HG02571 (cell line): ENCODE results near the gene SYVN1.

ENCODE experiments used
- ATAC-seq: cut with Tn5 transposase; IDR thresholded peaks from one replicate; pipeline ENCODE4 v1.9.1; 2021; ENCODE audit warnings: mild to moderate bottlenecking, moderate library complexity; ENCODE audit not compliant: unreplicated experiment

SYVN1 gene

DNA sequence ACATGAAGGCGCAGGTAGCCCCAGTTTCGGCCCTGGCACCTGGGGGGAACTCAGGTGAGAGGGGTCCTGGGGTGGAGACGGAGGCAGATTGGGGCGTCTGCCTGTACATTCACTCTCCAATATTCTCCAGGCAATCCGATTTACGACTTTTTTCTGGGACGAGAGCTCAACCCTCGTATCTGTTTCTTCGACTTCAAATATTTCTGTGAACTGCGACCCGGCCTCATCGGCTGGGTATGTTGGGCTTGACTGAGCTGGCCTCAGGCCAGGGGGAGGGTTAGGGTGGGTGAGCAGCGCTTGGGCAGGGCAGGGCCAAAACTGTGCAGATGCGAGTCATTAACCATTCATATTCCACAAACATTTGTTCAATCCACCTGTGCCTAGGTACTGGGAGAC lies 21.0 kb downstream of the SYVN1 start:
- ATAC-seq, result no peak

DNA sequence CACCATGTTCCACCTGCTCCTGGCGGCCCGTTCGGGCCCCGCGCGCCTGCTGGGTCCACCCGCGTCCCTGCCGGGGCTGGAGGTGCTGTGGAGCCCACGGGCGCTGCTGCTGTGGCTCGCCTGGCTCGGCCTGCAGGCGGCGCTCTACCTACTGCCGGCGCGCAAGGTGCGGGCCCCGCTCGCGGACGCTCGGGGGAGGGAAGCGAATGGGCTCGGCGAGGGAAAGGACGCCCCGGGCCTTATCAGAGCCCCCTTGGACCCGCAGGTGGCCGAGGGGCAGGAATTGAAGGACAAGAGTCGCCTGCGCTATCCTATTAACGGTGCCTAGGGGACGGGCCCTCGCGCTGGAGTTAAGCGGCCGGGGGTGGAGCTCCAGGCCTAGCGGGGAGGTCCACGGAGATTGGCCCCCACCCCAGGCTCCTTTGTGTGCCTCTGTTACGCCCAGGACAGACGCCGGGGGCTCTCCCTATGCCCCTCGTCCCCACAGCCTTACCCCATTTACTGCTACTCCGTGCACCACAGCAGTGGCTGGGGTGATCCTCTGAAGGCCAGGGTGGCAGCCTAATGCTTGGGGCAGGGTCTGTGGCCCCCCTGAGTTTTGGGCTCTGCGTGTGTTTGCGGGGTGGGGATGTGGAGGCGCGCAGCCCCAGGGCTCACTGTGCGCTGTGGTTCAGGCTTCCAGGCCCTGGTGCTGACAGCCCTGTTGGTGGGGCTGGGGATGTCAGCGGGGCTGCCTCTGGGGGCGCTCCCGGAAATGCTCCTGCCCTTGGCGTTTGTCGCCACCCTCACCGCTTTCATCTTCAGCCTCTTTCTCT lies 21.6 kb downstream of the SYVN1 start:
- ATAC-seq, result peak; percentile 32

DNA sequence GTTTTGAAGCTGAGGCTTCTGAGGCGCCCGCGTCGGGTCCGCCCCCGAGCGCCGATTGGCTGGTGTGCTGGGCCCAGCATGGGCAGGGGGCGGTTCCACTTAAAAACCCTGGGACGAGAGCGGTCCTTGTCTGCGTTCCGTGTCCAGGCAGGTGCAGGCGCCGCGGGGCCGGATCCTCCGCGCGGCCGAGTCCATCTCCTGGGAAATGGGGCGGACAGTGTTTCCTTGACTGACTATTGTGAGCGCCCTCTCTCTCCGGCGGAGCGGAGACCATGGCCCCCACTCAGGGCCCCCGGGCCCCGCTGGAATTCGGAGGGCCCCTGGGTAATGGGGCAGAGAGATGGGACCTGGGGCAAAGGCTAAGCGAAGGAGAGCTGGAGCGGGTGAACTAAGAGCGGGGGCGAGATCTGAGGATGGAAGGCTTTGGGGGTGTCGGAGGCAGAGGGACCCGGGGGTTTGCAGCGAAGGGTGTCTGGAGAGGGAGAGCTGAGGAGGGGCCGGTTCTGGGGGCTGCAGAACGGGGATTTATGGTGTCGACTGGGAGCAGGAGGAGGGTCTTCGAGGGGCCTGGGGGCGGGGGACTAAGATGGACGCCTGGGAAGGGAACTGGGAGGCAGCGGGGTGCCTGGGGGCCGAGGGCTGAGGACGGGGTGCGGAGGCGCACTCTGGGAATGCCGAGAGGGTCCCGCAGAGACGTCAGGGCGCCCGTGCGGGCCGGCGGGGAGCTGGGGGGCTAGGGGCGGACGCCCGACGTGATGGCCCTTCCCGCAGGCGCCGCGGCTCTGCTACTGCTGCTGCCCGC lies 22.4 kb downstream of the SYVN1 start, which contains the start of gene TM7SF2:
TSS of gene TM7SF2 (plus strand) at position 129 of the 802 bp plus-strand sequence. CDS start at position 273, 144 bp downstream.
- peak; percentile 53 for ATAC-seq

DNA sequence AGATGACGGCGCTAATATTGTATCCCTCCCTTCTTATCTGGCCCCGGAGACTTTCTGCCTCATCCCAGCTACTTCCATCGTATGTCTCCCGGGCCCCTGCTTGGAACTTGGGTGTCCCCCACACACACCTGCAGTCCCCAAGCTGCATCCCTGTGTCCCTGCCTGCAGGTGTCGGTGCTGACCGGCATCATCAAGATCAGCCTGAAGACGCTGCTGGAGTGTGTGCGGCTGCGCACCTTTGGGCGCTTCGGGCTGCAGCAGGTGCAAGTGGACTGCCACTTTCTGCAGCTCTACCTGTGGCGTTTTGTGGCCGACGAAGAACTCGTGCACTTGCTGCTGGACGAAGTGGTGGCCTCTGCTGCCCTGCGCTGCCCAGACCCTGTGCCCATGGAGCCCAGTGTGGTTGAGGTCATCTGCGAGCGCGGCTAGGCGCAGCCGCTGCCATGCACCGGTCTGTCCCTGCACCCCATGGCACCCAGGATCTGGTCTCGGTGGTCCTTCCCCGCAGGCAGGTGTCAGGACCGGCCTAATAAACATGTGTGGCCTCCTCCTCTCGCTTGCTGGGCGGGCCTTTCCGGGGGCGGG lies 23.1 kb downstream of the SYVN1 start:
- ATAC-seq, result no peak

DNA sequence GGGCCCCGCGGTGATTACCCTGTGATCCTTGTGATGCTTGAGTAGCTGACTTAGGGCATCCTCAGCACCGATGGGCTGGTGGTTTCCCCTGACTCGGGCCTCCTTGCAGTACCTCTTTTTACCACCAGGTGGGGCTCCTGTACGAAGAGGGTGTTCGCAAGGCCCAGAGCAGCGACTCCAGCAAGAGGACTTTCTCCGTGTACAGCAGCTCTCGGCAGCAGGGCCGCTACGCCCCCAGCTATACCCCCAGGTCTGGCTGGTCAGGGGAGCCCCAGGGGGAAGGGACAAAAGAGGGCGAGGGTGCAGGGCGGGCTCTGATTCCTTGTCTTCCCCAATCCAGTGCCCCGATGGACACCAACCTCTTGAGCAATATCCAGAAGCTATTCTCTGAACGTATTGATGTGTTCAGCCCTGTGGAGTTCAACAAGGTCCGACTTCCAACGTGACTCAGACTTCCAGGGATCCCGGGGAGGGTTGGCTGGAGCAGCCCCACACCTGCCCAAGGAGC lies 23.9 kb downstream of the SYVN1 start:
- no peak for ATAC-seq

DNA sequence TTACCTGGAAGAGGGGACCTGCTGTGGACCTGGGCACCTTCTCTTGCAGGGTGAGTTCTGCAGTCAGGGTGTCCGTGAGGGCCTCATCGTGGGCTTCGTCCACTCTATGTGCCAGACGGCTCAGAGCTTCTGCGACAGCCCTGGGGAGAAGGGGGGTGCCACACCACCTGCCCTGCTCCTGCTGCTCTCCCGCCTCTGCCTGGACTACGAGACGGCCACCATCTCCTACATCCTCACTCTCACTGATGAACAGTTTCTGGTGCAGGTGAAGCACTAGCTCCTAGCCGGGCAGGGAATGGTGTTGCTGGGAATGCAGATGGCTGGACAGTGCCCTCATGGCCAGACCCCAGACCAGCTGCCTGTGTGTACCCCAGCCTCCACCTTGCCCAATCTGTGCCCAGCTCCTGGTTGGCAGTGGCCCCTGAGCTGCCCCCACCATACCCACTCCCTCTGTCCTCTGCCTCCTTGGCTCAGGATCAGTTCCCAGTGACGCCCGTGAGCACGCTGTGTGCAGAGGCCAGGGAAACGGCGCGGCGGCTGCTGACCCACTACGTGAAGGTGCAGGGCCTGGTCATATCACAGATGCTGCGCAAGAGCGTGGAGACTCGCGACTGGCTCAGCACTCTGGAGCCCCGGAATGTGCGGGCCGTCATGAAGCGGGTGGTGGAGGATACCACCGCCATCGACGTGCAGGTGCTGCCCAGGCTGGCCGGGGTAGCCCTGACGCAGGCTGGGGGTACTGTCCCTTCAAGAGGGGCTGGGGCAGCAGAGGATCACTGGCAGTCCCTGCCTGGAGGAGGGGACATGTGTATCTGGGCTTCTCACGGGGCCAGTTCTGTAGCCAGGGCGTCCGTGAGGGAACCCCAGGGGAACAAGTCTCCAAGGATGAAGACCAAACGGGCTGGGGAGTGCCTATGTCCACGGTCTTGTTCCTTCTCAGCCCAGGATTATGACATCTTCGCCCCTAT lies 24.8 kb downstream of the SYVN1 start:
- ATAC-seq, result no peak

DNA sequence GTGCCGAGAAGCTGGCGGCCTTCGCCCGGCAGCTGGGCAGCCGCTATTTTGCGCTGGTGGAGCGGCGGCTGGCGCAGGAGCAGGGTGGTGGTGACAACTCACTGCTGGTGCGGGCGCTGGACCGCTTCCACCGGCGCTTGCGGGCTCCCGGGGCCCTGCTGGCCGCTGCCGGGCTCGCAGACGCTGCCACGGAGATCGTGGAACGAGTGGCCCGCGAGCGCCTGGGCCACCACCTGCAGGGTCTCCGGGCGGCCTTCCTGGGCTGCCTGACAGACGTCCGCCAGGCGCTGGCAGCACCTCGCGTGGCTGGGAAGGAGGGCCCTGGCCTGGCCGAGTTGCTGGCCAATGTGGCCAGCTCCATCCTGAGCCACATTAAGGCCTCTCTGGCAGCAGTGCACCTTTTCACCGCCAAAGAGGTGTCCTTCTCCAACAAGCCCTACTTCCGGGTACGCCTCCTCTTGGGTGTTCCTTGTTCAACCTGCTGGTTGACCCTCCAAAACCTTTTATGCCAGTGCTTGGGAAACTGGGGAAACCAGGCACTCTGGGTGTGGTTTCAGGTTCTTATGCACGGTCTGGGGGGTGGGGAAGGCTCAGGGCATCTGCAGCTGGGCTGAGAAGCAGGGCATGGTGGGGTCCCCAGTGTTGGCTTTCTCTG lies 25.7 kb downstream of the SYVN1 start:
- ATAC-seq, result no peak

DNA sequence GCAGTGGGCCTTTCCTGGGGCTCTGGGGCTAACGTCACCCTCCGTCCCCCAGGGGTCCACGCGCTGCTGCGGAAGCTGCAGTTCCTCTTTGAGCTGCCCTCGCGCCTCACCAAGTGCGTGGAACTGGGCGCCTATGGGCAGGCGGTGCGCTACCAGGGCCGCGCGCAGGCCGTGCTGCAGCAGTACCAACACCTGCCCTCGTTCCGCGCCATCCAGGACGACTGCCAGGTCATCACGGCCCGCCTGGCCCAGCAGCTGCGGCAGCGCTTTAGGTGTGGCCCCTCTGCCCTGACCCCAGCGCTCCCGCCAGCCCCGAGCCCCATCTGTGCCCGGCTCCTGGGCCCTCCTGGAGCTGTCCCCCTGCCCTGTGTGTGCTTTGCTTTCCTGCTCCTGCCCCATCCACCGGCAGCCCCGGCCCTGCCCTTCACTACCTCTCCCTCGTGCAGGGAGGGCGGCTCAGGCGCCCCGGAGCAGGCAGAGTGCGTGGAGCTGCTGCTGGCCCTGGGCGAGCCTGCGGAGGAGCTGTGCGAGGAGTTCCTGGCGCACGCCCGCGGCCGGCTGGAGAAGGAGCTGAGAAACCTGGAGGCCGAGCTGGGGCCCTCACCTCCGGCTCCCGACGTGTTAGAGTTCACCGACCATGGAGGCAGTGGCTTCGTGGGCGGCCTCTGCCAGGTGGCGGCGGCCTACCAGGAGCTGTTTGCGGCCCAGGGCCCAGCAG lies 26.4 kb downstream of the SYVN1 start:
- no peak for ATAC-seq

DNA sequence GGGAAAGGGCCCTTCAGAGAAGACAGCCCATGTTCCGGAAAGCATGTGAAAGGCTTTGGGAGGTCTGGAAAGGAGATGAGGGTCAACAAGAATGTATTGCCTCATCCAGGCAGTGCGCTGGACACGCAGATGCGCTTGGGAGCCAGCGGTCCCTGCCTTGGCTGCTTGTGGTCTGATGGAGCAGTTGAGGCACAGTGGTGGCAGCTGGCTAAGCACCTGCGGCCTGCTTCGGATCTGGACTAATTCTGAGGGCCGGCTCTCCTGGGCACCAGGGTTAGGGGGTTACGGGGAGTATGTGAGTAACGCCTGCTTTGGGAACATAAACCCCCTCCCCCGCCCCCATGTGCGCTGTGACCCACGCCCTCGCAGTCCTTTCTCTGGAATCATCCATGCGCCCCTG lies 27.2 kb downstream of the SYVN1 start:
- no peak for ATAC-seq

DNA sequence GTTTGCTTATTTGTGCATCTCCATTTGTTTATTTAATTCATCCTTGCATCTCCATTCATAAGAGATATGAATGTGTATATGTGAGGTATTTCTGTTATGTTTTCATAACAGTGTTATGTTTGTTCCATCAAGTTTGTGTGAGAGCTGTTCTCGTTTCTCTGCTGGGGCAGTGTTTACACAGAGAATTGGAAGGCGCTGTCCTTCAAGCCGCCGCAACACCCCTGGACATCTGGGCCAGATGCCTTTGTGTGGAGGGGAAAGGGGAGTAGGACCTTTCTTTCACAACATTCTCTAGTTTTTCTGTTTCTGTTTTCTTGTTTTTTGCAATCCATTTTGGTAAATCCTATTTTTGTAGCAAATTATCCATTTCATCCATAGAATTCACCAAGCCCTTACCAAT lies 29.7 kb downstream of the SYVN1 start:
- no peak for ATAC-seq

DNA sequence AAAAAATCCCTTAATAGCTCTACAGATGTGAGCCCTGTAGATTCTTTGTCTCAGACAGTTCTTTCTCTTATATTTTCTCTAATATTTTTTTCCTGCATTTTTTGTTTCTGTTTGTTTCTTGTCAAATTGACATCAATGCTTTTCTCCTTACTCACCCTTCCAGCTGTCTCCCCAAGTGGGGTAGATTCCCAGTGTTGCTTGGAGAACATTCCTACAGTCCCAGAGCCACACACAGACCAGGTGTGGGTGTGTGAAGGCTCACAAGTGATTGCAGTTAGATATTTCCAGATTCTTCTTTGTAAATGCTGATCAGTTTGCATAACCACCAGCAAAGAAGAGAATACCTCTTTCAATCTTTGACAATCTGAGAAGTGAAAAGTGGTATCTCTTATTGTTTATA lies 30.8 kb downstream of the SYVN1 start:
- ATAC-seq, result no peak

DNA sequence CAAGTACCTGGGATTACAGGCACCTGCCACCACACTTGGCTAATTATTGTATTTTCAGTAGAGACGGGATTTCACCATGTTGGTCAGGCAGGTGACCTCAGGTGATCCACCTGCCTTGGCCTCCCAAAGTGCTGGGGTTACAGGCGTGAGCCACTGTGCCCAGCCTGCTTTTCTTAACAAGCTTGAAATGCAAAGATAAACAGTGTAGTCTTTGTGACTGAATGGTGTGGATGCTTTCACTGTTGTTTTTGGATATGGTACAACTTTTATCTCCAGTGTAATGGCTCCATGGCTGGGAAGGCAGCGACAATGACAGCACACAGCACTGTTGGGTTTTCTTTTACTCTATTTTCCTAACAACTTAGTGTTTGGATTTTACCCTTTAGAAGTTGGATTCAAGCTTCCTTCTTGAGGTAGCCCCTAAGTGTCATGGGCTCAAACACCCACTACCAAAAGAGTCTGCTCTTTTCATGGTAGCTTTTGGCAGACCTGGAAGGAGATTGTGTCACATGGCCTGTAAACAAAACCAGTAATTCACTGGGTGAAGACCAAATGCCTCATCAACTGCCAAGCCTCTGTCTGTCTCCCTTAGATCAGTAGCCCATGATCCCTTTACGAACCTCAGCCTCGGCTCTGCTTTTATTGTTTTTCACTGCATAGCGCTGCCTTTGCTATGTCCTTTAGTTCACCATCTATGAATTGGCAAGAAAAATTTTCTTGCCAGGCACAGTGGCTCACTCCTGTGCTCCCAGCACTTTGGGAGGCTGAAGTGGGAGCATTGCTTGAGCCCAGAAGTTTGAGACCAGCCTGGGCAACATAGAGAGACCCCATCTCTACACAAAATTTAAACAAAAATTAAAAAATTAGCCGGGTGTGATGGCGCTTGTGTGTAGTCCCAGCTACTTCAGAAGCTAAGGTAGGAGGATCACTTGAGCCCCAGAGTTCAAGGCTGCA lies 31.9 kb downstream of the SYVN1 start:
- no peak for ATAC-seq

DNA sequence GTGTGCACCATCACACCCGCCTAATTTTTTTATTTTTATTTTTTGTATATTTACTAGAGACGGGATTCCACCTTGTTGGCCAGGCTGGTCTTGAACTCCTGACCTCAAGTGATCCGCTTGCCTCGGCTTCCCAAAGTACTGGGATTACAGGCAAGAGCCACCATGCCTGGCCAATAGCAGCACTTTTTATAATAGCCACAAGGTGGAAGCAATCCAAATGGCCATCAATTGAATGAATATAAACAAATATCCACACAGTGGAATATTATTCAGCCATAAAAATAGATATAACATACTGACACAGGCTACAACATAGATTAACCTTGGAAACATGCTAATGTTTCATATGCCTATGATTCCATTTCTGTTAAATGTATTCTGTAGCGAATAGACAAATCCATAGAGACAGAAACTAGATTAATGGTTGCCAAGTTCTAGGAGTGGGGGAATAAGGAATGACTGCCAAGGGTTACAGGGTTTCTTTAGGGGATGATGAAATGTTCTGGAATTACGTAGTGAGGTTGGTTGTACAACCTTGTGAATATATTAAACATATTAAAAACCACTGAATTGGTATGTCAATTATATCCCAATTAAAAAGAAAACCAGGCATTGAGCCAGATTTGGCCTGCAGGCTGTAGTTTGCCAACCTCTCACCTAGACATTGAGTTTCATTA lies 33.5 kb downstream of the SYVN1 start:
- ATAC-seq, result no peak

DNA sequence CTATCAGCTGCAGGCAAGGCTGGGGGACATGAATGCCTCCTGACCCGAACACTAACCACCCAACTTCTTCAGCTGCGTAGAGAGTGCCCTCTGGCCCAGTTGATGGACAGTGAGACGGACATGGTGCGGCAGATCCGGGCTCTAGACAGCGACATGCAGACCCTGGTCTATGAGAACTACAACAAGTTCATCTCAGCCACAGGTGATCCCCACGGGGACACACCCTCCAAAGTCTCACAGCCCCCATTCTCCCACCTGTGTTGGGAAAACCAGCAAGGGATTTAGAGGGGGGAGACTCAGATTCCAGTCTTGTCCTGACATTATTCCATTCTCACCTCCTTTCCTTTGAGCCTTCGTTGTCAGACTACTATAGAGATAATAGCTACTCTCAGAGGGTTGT lies 37.4 kb downstream of the SYVN1 start:
- ATAC-seq, result no peak

DNA sequence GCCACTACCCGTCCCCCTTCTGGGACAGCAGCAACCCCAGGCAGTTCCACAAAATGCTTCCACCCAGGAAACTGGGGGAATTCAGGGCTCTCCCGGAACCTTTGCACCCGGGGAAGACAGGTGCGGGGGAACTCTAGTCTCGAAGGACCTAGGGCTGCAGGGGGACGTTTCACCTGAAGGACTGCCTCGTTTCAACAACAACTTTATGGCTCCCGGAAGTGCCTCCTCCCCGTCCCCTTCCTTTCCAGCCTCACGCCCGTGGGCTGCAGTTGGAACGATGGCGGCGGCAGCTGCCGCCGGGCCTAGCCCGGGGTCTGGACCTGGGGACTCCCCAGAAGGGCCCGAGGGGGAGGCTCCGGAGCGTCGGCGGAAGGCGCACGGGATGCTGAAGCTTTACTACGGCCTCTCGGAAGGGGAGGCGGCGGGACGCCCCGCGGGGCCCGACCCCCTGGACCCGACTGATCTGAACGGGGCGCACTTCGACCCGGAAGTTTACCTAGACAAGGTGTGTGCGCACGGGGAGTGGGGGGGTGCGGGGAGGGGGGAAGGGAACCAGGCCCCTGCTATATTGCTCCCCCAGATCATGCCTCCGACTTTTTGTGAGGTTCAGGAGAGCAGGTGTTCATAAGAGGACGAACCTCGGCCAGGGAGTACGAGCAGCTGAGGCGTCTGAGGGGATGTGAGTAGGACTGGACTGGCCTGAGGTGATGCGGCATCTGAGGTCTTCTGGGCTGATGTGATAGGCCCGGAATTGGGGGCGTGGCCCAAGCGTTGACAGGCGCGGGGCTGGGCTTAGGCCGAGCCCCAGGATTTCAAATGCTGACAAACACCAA lies 38.1 kb downstream of the SYVN1 start, which contains the start of gene VPS51:
TSS of gene VPS51 (plus strand) at position 241 of the 833 bp plus-strand sequence. CDS start at position 278, 37 bp downstream.
- peak; percentile 87 for ATAC-seq

DNA sequence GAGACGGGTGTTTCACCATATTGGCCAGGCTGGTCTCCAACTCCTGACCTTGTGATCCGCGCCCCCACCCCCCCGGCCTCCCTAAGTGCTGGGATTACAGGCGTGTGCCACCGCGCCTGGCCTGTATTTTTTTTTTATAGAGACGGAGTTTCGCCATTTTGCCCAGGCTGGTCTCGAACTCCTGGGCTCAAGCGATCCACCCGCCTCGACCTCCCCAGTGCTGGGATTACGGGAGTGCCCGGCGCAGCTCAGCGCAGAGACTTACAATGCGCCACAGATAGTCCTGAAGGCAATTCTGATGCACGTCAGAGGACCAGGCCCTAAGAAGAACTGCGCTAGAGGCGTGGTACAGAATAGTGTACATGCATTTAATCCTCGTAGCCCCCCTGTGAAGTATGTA lies 38.9 kb downstream of the SYVN1 start:
- ATAC-seq, result no peak

DNA sequence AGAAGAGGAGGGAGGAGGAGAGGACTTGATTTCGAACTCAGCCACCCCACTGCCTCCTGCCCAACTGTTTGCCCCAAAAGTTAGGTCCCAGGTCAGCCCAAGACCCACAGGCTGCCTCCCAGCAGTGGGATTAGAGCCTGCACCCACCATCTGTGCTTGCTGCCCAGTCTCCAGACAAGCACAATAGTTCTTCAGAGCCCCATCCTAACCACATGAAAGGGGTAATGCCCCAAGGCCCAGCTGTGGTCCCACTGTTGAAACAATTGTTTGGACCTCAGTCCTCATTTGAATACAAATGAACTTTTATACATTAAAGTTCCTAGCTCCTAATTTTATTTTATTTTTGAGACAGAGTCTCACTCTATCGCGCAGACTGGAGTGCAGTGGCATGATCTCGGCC lies 43.7 kb downstream of the SYVN1 start:
- ATAC-seq, result no peak
